Measurements from ENCODE around the gene ASS1.

Gene ASS1

DNA sequence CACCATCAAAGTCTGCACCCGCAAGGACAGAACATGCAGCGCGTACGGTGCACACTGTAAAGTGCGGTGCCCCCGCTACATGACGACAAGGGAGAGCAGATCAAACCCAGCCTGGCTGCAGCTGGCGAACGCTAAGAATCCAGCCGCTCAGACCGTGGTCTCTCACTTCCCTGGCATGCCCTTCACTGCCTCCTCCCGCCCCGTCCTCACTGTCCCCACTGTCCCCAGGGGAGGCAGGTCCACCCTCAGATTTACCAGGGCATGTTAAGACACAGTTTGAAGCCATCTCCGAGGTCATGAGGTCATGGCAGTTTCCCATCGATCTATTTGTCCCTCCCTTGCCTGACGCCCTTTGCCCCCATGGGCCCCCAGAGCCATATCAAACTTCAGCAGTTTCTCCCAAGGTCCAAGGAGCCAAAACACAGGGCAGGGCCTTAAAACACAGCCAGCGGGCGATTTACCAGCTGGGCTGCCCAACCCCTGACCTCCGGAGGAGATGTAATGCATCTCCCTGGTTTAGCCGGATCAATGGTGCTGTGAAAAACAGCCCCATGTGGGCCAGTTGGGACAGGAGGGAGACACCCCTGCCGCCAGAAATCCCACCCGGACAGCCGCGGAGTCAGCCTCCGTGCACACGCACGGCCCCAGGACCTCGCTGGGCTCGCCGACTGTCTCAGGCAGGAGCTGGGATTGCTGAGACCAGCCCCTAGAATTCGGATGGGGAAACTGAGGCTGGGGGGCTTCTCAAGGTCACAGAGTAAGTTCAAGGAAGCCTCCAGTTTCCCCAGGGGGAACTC is 82.3 kb downstream of the ASS1 start:
- no peak for DNase-seq (ENCODE audit: low read depth in 2 of 2)
- H3K4me3 ChIP-seq (replicated peaks in 1 of 2; ENCODE audit: low read depth in 2 of 2, low read length in 2 of 2): no peak overlapping the region
- no peak for TF ChIP-seq CTCF (IDR thresholded peaks at IDR 0.05; ENCODE audit: low read depth, low read length)

DNA sequence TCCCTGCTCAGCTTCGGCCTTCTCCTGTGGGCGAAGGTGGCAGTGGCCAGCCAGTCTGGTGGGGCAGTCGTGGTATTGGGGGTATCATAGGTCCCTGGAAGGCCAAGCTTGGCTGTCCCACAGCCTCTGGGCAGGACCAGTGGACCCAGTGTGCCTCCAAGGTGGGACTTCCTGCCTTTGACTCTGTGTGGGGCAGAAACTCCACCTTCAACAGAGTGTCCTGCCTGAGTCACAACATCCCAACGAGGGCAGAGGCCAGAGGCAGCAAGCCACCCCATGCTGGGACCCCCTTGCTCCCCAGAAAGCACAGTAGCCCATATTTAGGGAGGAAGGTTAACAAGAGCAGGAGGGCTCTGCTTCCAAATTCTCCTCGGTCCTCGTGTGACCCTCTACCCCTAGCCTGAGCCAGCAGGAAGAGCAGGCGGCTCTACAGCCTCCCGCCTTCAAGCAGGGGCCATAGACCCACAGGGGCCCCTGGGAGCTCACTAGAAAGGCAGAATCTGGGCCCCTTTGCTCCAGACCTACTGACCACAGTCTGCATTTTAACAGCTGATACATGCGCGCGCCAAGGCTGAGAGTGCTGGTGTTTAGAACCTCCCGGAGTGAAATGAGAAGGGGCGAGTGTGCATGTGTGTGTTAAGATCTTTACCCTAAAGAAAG is 83.0 kb downstream of the ASS1 start:
- no peak overlapping the region for H3K4me3 ChIP-seq (replicated peaks in 1 of 2; ENCODE audit: low read depth in 2 of 2, low read length in 2 of 2)
- TF ChIP-seq CTCF (IDR thresholded peaks at IDR 0.05; ENCODE audit: low read depth, low read length): no peak
- DNase-seq (ENCODE audit: low read depth in 2 of 2): no peak

GRCh38 chr9:130528674-130529073 is 83.9 kb downstream of the ASS1 start:
- no peak for TF ChIP-seq CTCF (IDR thresholded peaks at IDR 0.05; ENCODE audit: low read depth, low read length)
- no peak overlapping the region for H3K4me3 ChIP-seq (replicated peaks in 1 of 2; ENCODE audit: low read depth in 2 of 2, low read length in 2 of 2)

DNA sequence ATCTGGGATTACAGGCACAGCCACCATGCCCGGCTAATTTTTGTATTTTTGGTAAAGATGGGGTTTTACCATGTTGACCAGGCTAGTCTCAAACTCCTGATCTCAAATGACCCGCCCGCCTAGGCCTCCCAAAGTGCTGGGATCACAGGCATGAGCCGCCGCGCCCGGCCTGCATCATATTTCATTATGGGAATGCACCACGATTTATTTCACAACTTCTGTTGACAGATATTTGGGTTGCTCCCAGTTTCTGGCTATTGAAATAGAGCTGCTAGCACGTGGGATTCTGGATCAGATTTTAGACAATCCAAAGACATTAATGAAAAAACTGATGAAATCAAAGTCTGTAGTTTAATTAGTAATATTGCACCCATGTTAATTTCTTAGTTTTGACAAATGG is 86.2 kb downstream of the ASS1 start:
- no peak for TF ChIP-seq CTCF (IDR thresholded peaks at IDR 0.05; ENCODE audit: low read depth, low read length)
- no peak overlapping the region for H3K4me3 ChIP-seq (replicated peaks in 1 of 2; ENCODE audit: low read depth in 2 of 2, low read length in 2 of 2)
- DNase-seq (ENCODE audit: low read depth in 2 of 2): peak; percentile 58 to 82

More at GRCh38 chr9:130528674-130529073, 83.9 kb downstream of the ASS1 start:
- DNase-seq (ENCODE audit: low read depth in 2 of 2): no peak

DNA sequence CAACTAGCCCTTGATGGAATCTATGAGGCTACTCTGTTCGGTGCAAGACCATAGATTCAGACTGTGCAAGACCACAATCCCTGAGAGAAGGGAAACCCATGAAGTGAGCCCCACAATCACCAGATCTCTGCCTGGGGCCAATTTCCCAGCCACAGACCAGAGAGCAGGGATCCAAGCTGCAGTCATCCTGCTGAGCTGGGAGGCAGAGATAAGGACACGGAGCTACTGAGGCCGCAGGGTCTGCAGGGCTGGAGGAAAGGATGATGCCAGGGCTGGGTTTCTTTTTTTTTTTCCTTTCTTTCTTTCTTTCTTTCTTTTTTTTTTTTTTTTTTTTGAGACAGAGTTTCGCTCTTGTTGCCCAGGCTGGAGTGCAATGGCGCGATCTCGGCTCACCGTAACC is 86.9 kb downstream of the ASS1 start:
- TF ChIP-seq CTCF (IDR thresholded peaks at IDR 0.05; ENCODE audit: low read depth, low read length): no peak
- DNase-seq (ENCODE audit: low read depth in 2 of 2): no peak
- no peak overlapping the region for H3K4me3 ChIP-seq (replicated peaks in 1 of 2; ENCODE audit: low read depth in 2 of 2, low read length in 2 of 2)

DNA sequence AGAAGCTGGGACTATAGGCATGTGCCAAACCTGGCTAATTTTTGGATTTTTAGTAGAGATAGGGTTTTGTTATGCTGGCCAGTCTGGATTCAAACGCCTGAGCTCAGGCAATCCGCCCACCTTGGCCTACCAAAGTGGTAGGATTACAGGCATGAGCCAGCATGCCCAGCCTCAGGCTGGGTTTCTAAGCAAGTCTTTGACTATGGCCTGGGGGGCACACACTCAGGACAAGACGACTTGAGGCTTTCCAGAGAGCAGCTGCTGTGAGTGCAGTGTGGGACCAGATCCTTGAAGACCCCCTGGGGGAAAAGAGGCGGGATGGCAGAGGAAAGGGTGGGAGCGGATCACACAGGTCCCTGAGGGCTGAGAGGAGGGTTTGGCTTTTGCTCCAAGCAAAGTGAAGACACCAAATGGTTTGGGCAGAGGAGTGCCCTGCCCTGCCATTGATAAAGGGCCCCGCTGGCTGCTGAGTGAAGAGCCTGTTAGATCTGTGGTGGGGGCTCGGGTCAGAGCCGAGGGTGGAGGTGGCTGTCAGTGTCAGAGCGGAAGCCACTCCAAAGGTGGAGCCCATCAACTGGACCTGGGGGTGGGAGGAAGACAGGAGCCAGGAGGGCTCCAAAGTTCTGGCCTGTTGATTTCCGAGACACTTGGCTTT is 87.8 kb downstream of the ASS1 start:
- TF ChIP-seq CTCF (IDR thresholded peaks at IDR 0.05; ENCODE audit: low read depth, low read length): no peak
- no peak overlapping the region for H3K4me3 ChIP-seq (replicated peaks in 1 of 2; ENCODE audit: low read depth in 2 of 2, low read length in 2 of 2)
- DNase-seq (ENCODE audit: low read depth in 2 of 2): no peak

Data from cardiac fibroblast (primary cell).